Motor neuron (in vitro differentiated cells): ENCODE results near the gene TENM3. TPM values are rescaled to one million over a fixed set of nuclear protein-coding genes. Genes with fewer than 3 reads are reported as not detected.

ENCODE experiments used
- ATAC-seq, 8 experiments: fragments of 200-7000 bp; cut with Tn5 transposase; replicated peaks in 6 of 8; 2 replicates each; pipeline ENCODE4 v1.8.0; 2021; ENCODE audit warnings: mild to moderate bottlenecking in 8 of 8, moderate library complexity in 8 of 8
- H3K27ac ChIP-seq, 2 donors: fragments of 250-450 bp; sonication (Bioruptor Pico); 2 replicates each; pipeline ENCODE4 v1.9.0; 2021; ENCODE audit warnings: antibody characterized with exemption in 2 of 2, mild to moderate bottlenecking in 2 of 2, moderate library complexity in 1 of 2
- H3K4me1 ChIP-seq, 2 donors: fragments of 250-450 bp; sonication (Bioruptor Pico); replicated peaks in 1 of 2; 2 replicates each; pipeline ENCODE4 v1.6.1; 2021; ENCODE audit warnings: antibody characterized with exemption in 2 of 2, mild to moderate bottlenecking in 2 of 2, moderate library complexity in 1 of 2
- H3K4me3 ChIP-seq, 5 donors: fragments of 250-450 bp; sonication (Bioruptor Pico); 2 replicates each; pipeline ENCODE4 v1.9.0; 2021; ENCODE audit warnings: antibody characterized with exemption in 5 of 5, mild to moderate bottlenecking in 5 of 5, moderate library complexity in 4 of 5
- WGBS, 10 experiments: fragments of 450-650 bp; shearing (Covaris generic); methylation state at CpG; one replicate each; pipeline ENCODE4 v1.0.0; 2022; 5-methylcytosine and 5-hydroxymethylcytosine counted together
- in situ Hi-C, 9 experiments: fragments of 400-800 bp; cut with MboI; loops; one replicate each; pipeline ENCODE4 v1.15.0; 2021; ENCODE audit warnings: low sequenced_read_pairs in 9 of 9, low pct_unique_long_range_greater_than_20kb in 2 of 9; ENCODE audit not compliant: unreplicated experiment in 9 of 9
- total RNA-seq, 8 experiments: library from RNA; unstranded; fragments of 300-600 nt; gene quantifications; 2 replicates each; pipeline versions ENCODE4 v1.2.3 to v1.2.4, GENCODE V29; 2022

Gene TENM3
- total RNA-seq, 8 experiments from 2014 or later, result 9.1 to 129 (median 42.0) TPM

- in situ Hi-C loops, result no loop called here
- ATAC-seq, result peak in 5 of 8 experiments; percentile 73 to 95 (median 81)
- H3K27ac ChIP-seq, result no peak overlapping the region
- WGBS, 10 experiments, result 0 to 55% (median 35%) methylated on average over 2 of the region's 2 CpGs; no CpG with 5 or more reads in 2 of the 10 experiments
- no peak overlapping the region for H3K4me3 ChIP-seq
- peaks cover 0 to 17% of the 10 kb centered on the region in 2 donors for H3K4me1 ChIP-seq
Observed at GRCh38 chr4:182600093-182600492, 356.9 kb downstream of the TENM3 start.

- WGBS, 10 experiments, result 30 to 100% (median 87%) methylated on average over 1 to 8 of the region's 8 CpGs; no CpG with 5 or more reads in 3 of the 10 experiments
Observed at GRCh38 chr4:182600856-182601255, 357.7 kb downstream of the TENM3 start.

GRCh38 chr4:182604161-182604622 is 361.0 kb downstream of the TENM3 start:
- in situ Hi-C loops, result no loop called here

More at GRCh38 chr4:182600856-182601255, 357.7 kb downstream of the TENM3 start:
- Histone ChIP-seq H3K4me1 (peaks cover 0 to 17% of the 10 kb centered on the region in 2 donors), H3K27ac (no peak overlapping the region), H3K4me3 (no peak overlapping the region)
- peak in 4 of 8 experiments; percentile 31 to 51 (median 46) for ATAC-seq
- in situ Hi-C loops, result no loop called here

GRCh38 chr4:182604953-182605352 is 361.8 kb downstream of the TENM3 start:
- H3K4me1 ChIP-seq, result peaks cover 0 to 14% of the 10 kb centered on the region in 2 donors
- 60 to 100% (median 93%) methylated on average over 1 to 4 of the region's 4 CpGs; no CpG with 5 or more reads in 1 of the 10 experiments for WGBS, 10 experiments
- no peak overlapping the region for H3K27ac ChIP-seq
- no peak overlapping the region for H3K4me3 ChIP-seq
- ATAC-seq, result no peak
- in situ Hi-C loops, result no loop called here

More at GRCh38 chr4:182604161-182604622, 361.0 kb downstream of the TENM3 start:
- peaks cover 0 to 17% of the 10 kb centered on the region in 2 donors for H3K4me1 ChIP-seq
- 18 to 100% (median 72%) methylated on average over 1 to 2 of the region's 2 CpGs for WGBS, 10 experiments
- H3K4me3 ChIP-seq, result no peak overlapping the region
- peak in 1 of 8 experiments; percentile 49 for ATAC-seq
- no peak overlapping the region for H3K27ac ChIP-seq

GRCh38 chr4:182608525-182608924 is 365.3 kb downstream of the TENM3 start:
- no peak overlapping the region for H3K27ac ChIP-seq
- H3K4me1 ChIP-seq, result peaks cover 0 to 7% of the 10 kb centered on the region in 2 donors
- ATAC-seq, result no peak
- 70 to 100% (median 100%) methylated on average over 1 to 11 of the region's 23 CpGs; no CpG with 5 or more reads in 5 of the 10 experiments for WGBS, 10 experiments
- no peak overlapping the region for H3K4me3 ChIP-seq
- in situ Hi-C loops, result no loop called here

GRCh38 chr4:182616476-182616875 is 373.3 kb downstream of the TENM3 start:
- Histone ChIP-seq H3K27ac (no peak overlapping the region), H3K4me1 (peaks cover 0 to 7% of the 10 kb centered on the region in 2 donors), H3K4me3 (no peak overlapping the region)
- WGBS, 10 experiments, result 0 to 100% (median 90%) methylated on average over 1 to 4 of the region's 4 CpGs
- in situ Hi-C loops, result no loop called here
- ATAC-seq, result no peak

GRCh38 chr4:182619660-182620059 is 376.5 kb downstream of the TENM3 start:
- peaks cover 0 to 7% of the 10 kb centered on the region in 2 donors for H3K4me1 ChIP-seq
- peak in 1 of 8 experiments; percentile 28 for ATAC-seq
- in situ Hi-C loops, result no loop called here
- 0 to 80% (median 51%) methylated on average over 1 to 5 of the region's 5 CpGs; no CpG with 5 or more reads in 1 of the 10 experiments for WGBS, 10 experiments
- H3K4me3 ChIP-seq, result no peak overlapping the region
- H3K27ac ChIP-seq, result no peak overlapping the region

- in situ Hi-C loops, result no loop called here
- H3K4me1 ChIP-seq, result peaks cover 0 to 7% of the 10 kb centered on the region in 2 donors
- no peak overlapping the region for H3K27ac ChIP-seq
- no peak for ATAC-seq
- H3K4me3 ChIP-seq, result no peak overlapping the region
- WGBS, 10 experiments, result 28 to 92% (median 75%) methylated on average over 3 to 10 of the region's 10 CpGs
Observed at GRCh38 chr4:182620111-182620980, 377.1 kb downstream of the TENM3 start.

GRCh38 chr4:182624281-182624680 is 381.1 kb downstream of the TENM3 start:
- H3K27ac ChIP-seq, result no peak overlapping the region
- in situ Hi-C loops, result no loop called here
- H3K4me3 ChIP-seq, result no peak overlapping the region
- no peak for ATAC-seq
- peaks cover 13 to 24% of the 10 kb centered on the region in 2 donors for H3K4me1 ChIP-seq
- 10 to 100% (median 92%) methylated on average over 1 to 8 of the region's 8 CpGs for WGBS, 10 experiments

GRCh38 chr4:182625193-182625592 is 382.0 kb downstream of the TENM3 start:
- no peak for ATAC-seq
- WGBS, 10 experiments, result 54 to 100% (median 92%) methylated on average over 1 to 12 of the region's 16 CpGs; no CpG with 5 or more reads in 3 of the 10 experiments
- H3K4me1 ChIP-seq, result peaks cover 21 to 26% of the 10 kb centered on the region in 2 donors
- H3K27ac ChIP-seq, result no peak overlapping the region
- no peak overlapping the region for H3K4me3 ChIP-seq
- in situ Hi-C loops, result no loop called here

GRCh38 chr4:182627996-182628395 is 384.8 kb downstream of the TENM3 start:
- in situ Hi-C loops, result no loop called here
- WGBS, 10 experiments, result 52 to 100% (median 72%) methylated on average over 2 to 6 of the region's 6 CpGs; no CpG with 5 or more reads in 1 of the 10 experiments
- Histone ChIP-seq H3K4me3 (no peak overlapping the region), H3K4me1 (peaks cover 21 to 34% of the 10 kb centered on the region in 2 donors), H3K27ac (no peak overlapping the region)
- ATAC-seq, result peak in 5 of 8 experiments; percentile 55 to 89 (median 84)

- ATAC-seq, result peak in 2 of 8 experiments; percentile 21 to 83
- Histone ChIP-seq H3K4me3 (no peak overlapping the region), H3K4me1 (peaks cover 21 to 34% of the 10 kb centered on the region in 2 donors), H3K27ac (no peak overlapping the region)
- WGBS, 10 experiments, result 32 to 94% (median 89%) methylated on average over 1 to 6 of the region's 6 CpGs
- in situ Hi-C loops, result no loop called here
Observed at GRCh38 chr4:182628544-182628943, 385.3 kb downstream of the TENM3 start.

- Histone ChIP-seq H3K4me3 (no peak overlapping the region), H3K4me1 (peaks cover 21 to 34% of the 10 kb centered on the region in 2 donors), H3K27ac (no peak overlapping the region)
- in situ Hi-C loops, result no loop called here
- peak in 5 of 8 experiments; percentile 28 to 82 (median 78) for ATAC-seq
- WGBS, 10 experiments, result 50 to 100% (median 83%) methylated on average over 1 to 3 of the region's 3 CpGs; no CpG with 5 or more reads in 3 of the 10 experiments
Observed at GRCh38 chr4:182629096-182629495, 385.9 kb downstream of the TENM3 start.
